Thymus (tissue), 2 donors: ENCODE results near the gene WASHC4. TPM values are rescaled to one million over a fixed set of nuclear protein-coding genes. Genes with fewer than 3 reads are reported as not detected.

ENCODE experiments used
- polyA plus RNA-seq: library from polyadenylated mRNA; stranded (reverse); fragments of 200-250 nt; gene quantifications from one replicate; pipeline ENCODE4 v1.2.3, GENCODE V29; 2013
- total RNA-seq: library from RNA; stranded (reverse); fragments of 120-200 nt; gene quantifications from one replicate; pipeline ENCODE4 v1.2.4, GENCODE V29; 2013
- donor health status: healthy.

Gene WASHC4
- total and polyA plus RNA-seq, 2 donors: 28.4 to 34.9 TPM

Other genes with a start within 250 kb of the WASHC4 start
- 14.7 TPM for gene SLC41A2, start 149.4 kb upstream of the WASHC4 start, total RNA-seq
- 3.8 TPM for gene SLC41A2, start 149.4 kb upstream of the WASHC4 start, polyA plus RNA-seq
- gene NOPCHAP1, start 121.4 kb upstream of the WASHC4 start, total RNA-seq: 29.6 TPM
- gene NOPCHAP1, start 121.4 kb upstream of the WASHC4 start, polyA plus RNA-seq: 15.5 TPM
- 0.24 TPM for gene ALDH1L2, start 23.3 kb upstream of the WASHC4 start, total RNA-seq
- 0.55 TPM for gene ALDH1L2, start 23.3 kb upstream of the WASHC4 start, polyA plus RNA-seq
- gene APPL2, start 128.4 kb downstream of the WASHC4 start, total RNA-seq: 20.9 TPM
- gene APPL2, start 128.4 kb downstream of the WASHC4 start, polyA plus RNA-seq: 32.0 TPM
- gene C12orf75, start 223.0 kb downstream of the WASHC4 start, total RNA-seq: 42.6 TPM
- gene C12orf75, start 223.0 kb downstream of the WASHC4 start, polyA plus RNA-seq: 30.0 TPM